Ramos (cell line): ENCODE measurements around the gene SDHD.

ENCODE experiments used
- in situ Hi-C: fragments of 300-500 bp; cut with MboI; formaldehyde crosslinking; loops from one replicate; pipeline ENCODE4 v1.14.3; 2022; ENCODE audit warnings: low sequenced_read_pairs; ENCODE audit not compliant: unreplicated experiment

The SDHD gene

GRCh38 chr11:112097734-112098528, 11.3 kb downstream of the SDHD start:
- in situ Hi-C loops: no loop called here

- in situ Hi-C loops: no loop called here
Measured at GRCh38 chr11:112100462-112100861, 13.8 kb downstream of the SDHD start.

- in situ Hi-C loops: no loop called here
Measured at GRCh38 chr11:112103446-112103845, 16.8 kb downstream of the SDHD start.

GRCh38 chr11:112106070-112106469, 19.4 kb downstream of the SDHD start:
- in situ Hi-C loops: no loop called here

- in situ Hi-C loops: no loop called here
Measured at GRCh38 chr11:112113539-112114457, 27.1 kb downstream of the SDHD start.

GRCh38 chr11:112114460-112114859, 27.8 kb downstream of the SDHD start:
- in situ Hi-C loops: no loop called here

GRCh38 chr11:112115386-112115785, 28.7 kb downstream of the SDHD start:
- in situ Hi-C loops: no loop called here

GRCh38 chr11:112118176-112118575, 31.5 kb downstream of the SDHD start:
- in situ Hi-C loops: no loop called here

- in situ Hi-C loops: no loop called here
Measured at GRCh38 chr11:112121981-112122615, 35.4 kb downstream of the SDHD start.

GRCh38 chr11:112123129-112123528, 36.5 kb downstream of the SDHD start:
- in situ Hi-C loops: no loop called here

GRCh38 chr11:112127056-112127455, 40.4 kb downstream of the SDHD start:
- in situ Hi-C loops: no loop called here

GRCh38 chr11:112128483-112129121, 41.9 kb downstream of the SDHD start:
- in situ Hi-C loops: no loop called here

GRCh38 chr11:112129656-112130055, 43.0 kb downstream of the SDHD start:
- in situ Hi-C loops: no loop called here

GRCh38 chr11:112132737-112133136, 46.1 kb downstream of the SDHD start:
- in situ Hi-C loops: no loop called here

GRCh38 chr11:112134473-112134872, 47.8 kb downstream of the SDHD start:
- in situ Hi-C loops: no loop called here

GRCh38 chr11:112143597-112143996, 56.9 kb downstream of the SDHD start:
- in situ Hi-C loops: no loop called here
